Ovary (tissue), 10 donors: Measurements from ENCODE around the gene CCNT1. TPM values are rescaled to one million over a fixed set of nuclear protein-coding genes. Genes with fewer than 3 reads are reported as not detected.
A peak's percentile ranks its signal among the peaks of the same experiment; 100 is the strongest.

Experiments used
- DNase-seq, 5 donors: peaks; one replicate each; pipeline ENCODE4 v3.0.0-alpha.2; 2019 to 2020
- H3K27ac ChIP-seq, 2 donors: fragments of 200-600 bp; one replicate each; pipeline versions ENCODE4 v1.5.1 to v1.8.0; 2019 to 2022
- H3K27me3 ChIP-seq: fragments of 200-600 bp; one replicate; pipeline ENCODE4 v1.8.0; 2022
- H3K36me3 ChIP-seq: fragments of 200-600 bp; sonication (generic); one replicate; pipeline ENCODE4 v1.5.1; 2019
- H3K4me1 ChIP-seq: one replicate; pipeline ENCODE4 v1.8.1; 2013; ENCODE audit warnings: mild to moderate bottlenecking, moderate library complexity; ENCODE audit not compliant: insufficient read depth
- H3K4me3 ChIP-seq: fragments of 200-600 bp; sonication (generic); one replicate; pipeline ENCODE4 v1.5.1; 2017
- H3K9me3 ChIP-seq, 2 donors: fragments of 200-600 bp in 1 of 2; sonication (generic) in 1 of 2; one replicate each; pipeline versions ENCODE4 v1.5.1 to v1.8.1; 2013 to 2019; ENCODE audit warnings: mild to moderate bottlenecking in 1 of 2, moderate library complexity in 1 of 2
- CTCF ChIP-seq, 3 donors: fragments of 450-650 bp in 2 of 3; fragments of 200-600 bp in 1 of 3; IDR thresholded peaks; one replicate each; pipeline versions ENCODE4 v1.5.1 to v1.8.0; 2016 to 2022; ENCODE audit warnings: antibody characterized with exemption in 3 of 3, mild to moderate bottlenecking in 1 of 3
- EP300 ChIP-seq: sonication (generic); formaldehyde crosslinking; IDR thresholded peaks from one replicate; pipeline ENCODE4 v1.6.1; 2017; ENCODE audit warnings: antibody characterized with exemption
- POLR2A ChIP-seq: fragments of 450-650 bp; IDR thresholded peaks from one replicate; pipeline ENCODE4 v1.6.1; 2017; ENCODE audit warnings: antibody characterized with exemption, mild to moderate bottlenecking, moderate library complexity
- WGBS, 3 donors: extraction: QIAGEN DNeasy Blood & Tissue Kit in 1 of 3; methylation state at CpG; one replicate each; pipeline versions ENCODE4 v1.1.5 to v1.1.7; 2013 to 2017; 5-methylcytosine and 5-hydroxymethylcytosine counted together
- intact Hi-C, 4 donors: fragments of 100-400 bp; cut with DNase I; formaldehyde crosslinking; loops; one replicate each; pipeline versions ENCODE4 v1.11.0 to v1.15.1; 2022 to 2023
- long read RNA-seq, 3 donors: library from polyadenylated mRNA in 2 of 3; unstranded in 2 of 3; transcript quantifications; one replicate each; pipeline ENCODE4 v2.0.0 and lab custom pipeline, GENCODE V29; 2021 to 2026
- polyA plus RNA-seq, 2 donors: library from polyadenylated mRNA; stranded (reverse); fragments of 200-250 nt in 1 of 2; fragments of 350-450 nt in 1 of 2; fragmentation: Illumina TruSeq in 1 of 2; extraction: RNeasy Lipid Tissue Mini Kit (QIAGEN cat#74804) in 1 of 2; gene quantifications; one replicate each; pipeline ENCODE4 v1.2.3, GENCODE V29; 2013 to 2014
- total RNA-seq, 7 donors: library from RNA; depleted of rRNA in 2 of 7; stranded (reverse); fragments of >200 nt in 2 of 7; fragmentation: NEBNext Ultra II Directional in 3 of 7; extraction: Animal tissue kit (Norgen Biotek cat#: 25700) in 3 of 7; gene quantifications; one replicate each; pipeline versions ENCODE4 v1.1.0 to v1.2.4, GENCODE V29; 2016 to 2023
- donor health status: DM: no; HTN: no; CAD: no; lungs with moderate emphysema.
- donor health status: DM: no; HTN: no; CAD: no.
- donor health status: Bipolar disorder and iron deficiency.
- donor health status: DM: yes; HTN: yes; CAD: no.
- donor health status: DM: no; HTN: no; CAD: no.
- donor health status: DM: yes; HTN: yes; CAD: no.

CCNT1 gene
- total RNA-seq (10 to 100 TPM; 20.1 to 48.8 (median 36.4) TPM), polyA plus RNA-seq (10 to 100 TPM in 1 of 2 donors, 1 to 10 TPM in 1; 7.5 to 18.5 TPM)
- long read RNA-seq, donor 1, full-length matches to known transcripts: 10 of 17 reads
- long read RNA-seq, donor 1, partial matches to known transcripts: 1 of 17 reads
- long read RNA-seq, donor 1, other reads (novel, unspliced or antisense): 6 of 17 reads
- long read RNA-seq, donor 2, full-length matches to known transcripts: 9 of 9 reads
- long read RNA-seq, donor 2, partial matches to known transcripts: 0 of 9 reads
- long read RNA-seq, donor 2, other reads (novel, unspliced or antisense): 0 of 9 reads
- long read RNA-seq, donor 3, partial matches to known transcripts: 0 of 2 reads
- long read RNA-seq, donor 3, other reads (novel, unspliced or antisense): 2 of 2 reads

- peak within 1 kb of the TSS; percentile 49 for H3K4me3 ChIP-seq
- H3K4me1 ChIP-seq: peaks cover 2% of the 10 kb centered on the region
- H3K27ac ChIP-seq: peak within 1 kb of the TSS; percentile 68 to 89
- 0% methylated on average over 61 of the region's 61 CpGs for WGBS, 3 donors
- peak; percentile 70 for TF ChIP-seq EP300
- peak; percentile 83 for TF ChIP-seq POLR2A
- TF ChIP-seq CTCF (IDR thresholded peaks at IDR 0.05): peak in 2 of 3 donors; percentile 55
- intact Hi-C loops: no loop called here
- no peaks in the 10 kb centered on the region for H3K36me3 ChIP-seq
- DNase-seq: peak; percentile 98 to 99 (median 99)
- H3K27me3 ChIP-seq: no peaks in the 10 kb centered on the region
- H3K9me3 ChIP-seq: no peaks in the 10 kb centered on the region
Measured at GRCh38 chr12:48716493-48717251, at the start of gene CCNT1. TSS of gene CCNT1 (minus strand) at chr12:48716707. CDS start at chr12:48716675, 32 bp downstream.

DNA sequence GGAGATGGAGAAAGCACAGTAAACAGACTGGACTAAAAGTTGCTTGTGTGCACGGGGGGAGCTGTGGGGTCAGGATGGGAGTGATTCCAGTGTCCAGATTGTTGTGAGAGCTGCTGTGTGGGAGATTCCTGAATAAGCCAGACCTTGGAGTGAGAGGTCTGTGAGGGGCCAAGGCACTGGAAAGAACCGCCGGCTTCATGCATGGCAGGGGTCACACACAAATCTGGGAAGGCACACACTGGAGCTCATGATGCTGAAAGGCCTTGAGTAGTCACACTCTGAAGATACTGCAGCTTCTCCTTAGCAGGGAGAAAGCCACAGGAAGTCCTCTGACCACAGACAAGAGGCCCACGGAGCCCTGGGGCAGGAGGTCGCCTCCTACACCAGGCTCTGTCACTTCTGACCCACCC lies 49.3 kb upstream of the CCNT1 start:
- H3K4me1 ChIP-seq: peaks cover 19% of the 10 kb centered on the region
- H3K9me3 ChIP-seq: no peaks in the 10 kb centered on the region
- no peaks in the 10 kb centered on the region for H3K36me3 ChIP-seq
- H3K4me3 ChIP-seq: no peak overlapping the region
- H3K27ac ChIP-seq: peak overlapping the region in 1 of 2 donors; percentile 77
- no peaks in the 10 kb centered on the region for H3K27me3 ChIP-seq
- WGBS, 3 donors: 15 to 28% (median 16%) methylated on average over 5 of the region's 5 CpGs
- peak; percentile 72 to 86 (median 78) for DNase-seq
- no peak for TF ChIP-seq EP300
- TF ChIP-seq POLR2A: no peak
- TF ChIP-seq CTCF (IDR thresholded peaks at IDR 0.05): no peak
- intact Hi-C loops: no loop called here

DNA sequence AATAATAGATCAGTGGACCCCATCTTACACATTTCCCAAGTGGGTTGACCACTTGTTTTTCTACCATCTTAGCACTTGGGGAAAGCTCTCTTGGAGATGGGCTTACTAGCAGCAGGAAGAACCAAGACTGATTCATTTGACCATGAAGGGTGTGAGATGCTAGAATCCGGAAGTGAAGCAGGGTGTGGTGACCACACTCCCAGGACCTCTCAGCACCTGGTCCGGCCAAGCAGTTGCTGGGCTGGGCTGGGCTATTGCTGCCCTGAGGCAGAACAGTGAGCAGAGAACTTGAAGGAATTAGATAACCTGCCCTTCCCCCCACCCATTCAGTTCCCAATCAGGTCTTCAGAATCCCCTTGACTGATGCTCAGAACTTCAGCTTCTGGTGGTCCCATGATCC lies 48.0 kb upstream of the CCNT1 start:
- no peak for TF ChIP-seq CTCF (IDR thresholded peaks at IDR 0.05)
- Histone ChIP-seq H3K4me1 (peaks cover 19% of the 10 kb centered on the region), H3K27me3 (no peaks in the 10 kb centered on the region), H3K27ac (peak overlapping the region in 1 of 2 donors; percentile 77), H3K36me3 (no peaks in the 10 kb centered on the region), H3K4me3 (no peak overlapping the region), H3K9me3 (no peaks in the 10 kb centered on the region)
- 84 to 95% (median 85%) methylated on average over 2 of the region's 2 CpGs for WGBS, 3 donors
- DNase-seq: no peak
- intact Hi-C loops: no loop called here

DNA sequence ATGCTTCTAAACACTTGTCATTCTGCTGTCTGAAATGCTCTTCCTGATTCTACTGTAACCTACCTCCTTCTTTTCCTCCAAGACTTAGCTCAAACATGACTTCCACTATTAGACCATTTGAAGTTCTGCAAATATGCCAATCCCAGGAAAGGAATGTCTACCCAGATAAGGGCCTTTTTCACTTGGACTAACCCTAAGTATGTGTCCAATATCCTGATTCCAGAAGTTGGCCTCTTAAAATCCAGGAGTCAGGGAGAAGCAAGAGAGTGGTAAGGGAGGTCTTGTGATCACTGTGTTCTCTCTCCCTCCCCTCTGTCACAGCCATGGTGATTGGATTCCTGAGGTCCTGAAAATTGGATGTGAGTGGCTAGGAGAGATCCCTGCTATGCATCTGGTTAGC lies 42.2 kb upstream of the CCNT1 start:
- TF ChIP-seq EP300 (no peak), POLR2A (no peak), CTCF (IDR thresholded peaks at IDR 0.05) (no peak)
- Histone ChIP-seq H3K9me3 (no peaks in the 10 kb centered on the region), H3K27me3 (no peaks in the 10 kb centered on the region), H3K4me1 (no peaks in the 10 kb centered on the region), H3K27ac (no peak overlapping the region), H3K4me3 (no peak overlapping the region), H3K36me3 (no peaks in the 10 kb centered on the region)
- intact Hi-C loops: no loop called here
- no peak for DNase-seq
